Fibroblast of pulmonary artery (primary cell): ENCODE data around the gene SHTN1.

Source experiments
- DNase-seq: peaks from one replicate; pipeline ENCODE4 v3.0.0-alpha.2; 2010; ENCODE audit warnings: low read depth
- H3K4me3 ChIP-seq: replicated peaks from 2 replicates; pipeline ENCODE4 v1.5.1; 2011; ENCODE audit warnings: low read depth, mild to moderate bottlenecking, control low read depth, low read length, moderate library complexity
- CTCF ChIP-seq: IDR thresholded peaks from 2 replicates; pipeline ENCODE4 v1.5.1; 2011; ENCODE audit warnings: mild to moderate bottlenecking, control low read depth, low read length, inconsistent platforms; ENCODE audit errors: missing control alignments

The SHTN1 gene

DNA sequence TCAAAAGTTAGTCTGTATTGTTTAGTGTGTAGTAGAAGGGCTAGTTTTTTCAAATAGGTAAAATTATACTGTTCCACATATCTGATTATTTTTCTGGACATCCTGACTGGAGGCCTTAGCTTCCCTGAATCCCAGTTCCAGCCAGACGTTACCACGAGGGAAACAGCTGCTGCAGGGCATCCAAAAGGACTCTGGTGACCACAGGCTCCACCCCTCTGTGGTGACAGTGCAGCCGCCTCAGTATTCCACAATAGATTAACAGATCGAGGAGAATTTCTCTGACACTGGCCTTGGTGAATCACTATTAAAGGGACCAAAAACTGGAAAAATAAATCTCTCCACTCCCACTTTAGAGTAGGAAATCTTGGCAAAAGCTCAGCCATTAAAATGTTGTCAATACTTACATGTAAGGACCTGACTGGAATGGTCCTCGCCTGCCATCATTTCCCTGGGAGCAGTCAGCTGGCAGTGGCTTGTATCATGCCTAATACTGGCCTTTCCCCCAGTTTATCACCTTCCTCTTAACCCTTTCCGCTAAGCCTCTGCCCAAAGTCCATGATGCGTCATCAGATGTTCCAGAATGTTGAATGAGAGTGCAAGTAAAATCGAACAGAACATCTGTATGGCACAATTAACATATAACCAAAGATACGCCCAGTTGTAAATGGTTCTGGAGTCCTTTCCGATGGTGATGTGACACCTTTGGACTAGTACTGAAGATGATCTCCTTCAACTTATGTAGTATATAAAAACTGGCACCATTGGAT is 124.1 kb downstream of the SHTN1 start:
- DNase-seq: no peak
- no peak for TF ChIP-seq CTCF
- no peak overlapping the region for H3K4me3 ChIP-seq

DNA sequence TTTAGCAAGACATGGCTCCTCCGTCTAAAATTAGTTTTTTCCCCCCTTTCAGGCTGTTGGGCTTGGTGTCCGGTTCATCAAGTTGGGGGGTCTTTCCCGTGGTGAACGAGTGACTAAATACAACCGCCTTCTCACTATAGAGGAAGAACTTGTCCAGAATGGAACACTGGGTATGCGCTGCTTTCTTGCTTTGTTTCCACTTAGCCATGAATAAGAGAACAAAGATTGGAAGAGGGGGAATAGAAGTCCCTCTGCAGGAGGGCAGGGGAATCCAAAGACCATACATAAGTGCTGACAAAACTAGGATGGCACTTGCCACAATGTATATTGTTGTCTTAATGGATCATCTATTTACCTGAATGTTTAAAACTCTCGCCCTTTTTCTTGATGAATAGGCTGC is 125.2 kb downstream of the SHTN1 start:
- no peak overlapping the region for H3K4me3 ChIP-seq
- TF ChIP-seq CTCF: no peak
- no peak for DNase-seq

- H3K4me3 ChIP-seq: no peak overlapping the region
- no peak for DNase-seq
- no peak for TF ChIP-seq CTCF
Measured at GRCh38 chr10:116878123-116878522, 126.9 kb downstream of the SHTN1 start.

DNA sequence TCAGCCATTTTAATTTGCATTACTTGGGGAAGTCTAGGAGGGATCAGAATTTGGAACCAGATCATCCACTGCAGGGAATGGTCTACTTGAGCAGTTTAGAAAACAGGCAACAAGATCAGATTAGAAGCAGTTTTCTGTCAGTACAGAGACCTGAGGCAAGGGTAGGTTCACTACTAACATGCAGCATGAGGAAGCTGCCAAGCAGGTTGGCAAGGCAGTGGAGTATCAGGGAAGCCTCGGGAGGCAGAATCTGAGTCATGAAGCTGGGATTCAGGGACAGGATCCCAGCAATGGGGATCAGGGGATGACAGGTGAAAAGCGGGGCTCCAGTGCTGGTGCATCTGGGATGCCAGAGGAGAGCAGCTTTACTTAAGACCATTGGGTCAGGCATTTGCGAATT is 127.6 kb downstream of the SHTN1 start:
- no peak overlapping the region for H3K4me3 ChIP-seq
- no peak for DNase-seq
- no peak for TF ChIP-seq CTCF

GRCh38 chr10:116875897-116876296 is 129.1 kb downstream of the SHTN1 start:
- H3K4me3 ChIP-seq: no peak overlapping the region
- TF ChIP-seq CTCF: no peak
- DNase-seq: no peak

DNA sequence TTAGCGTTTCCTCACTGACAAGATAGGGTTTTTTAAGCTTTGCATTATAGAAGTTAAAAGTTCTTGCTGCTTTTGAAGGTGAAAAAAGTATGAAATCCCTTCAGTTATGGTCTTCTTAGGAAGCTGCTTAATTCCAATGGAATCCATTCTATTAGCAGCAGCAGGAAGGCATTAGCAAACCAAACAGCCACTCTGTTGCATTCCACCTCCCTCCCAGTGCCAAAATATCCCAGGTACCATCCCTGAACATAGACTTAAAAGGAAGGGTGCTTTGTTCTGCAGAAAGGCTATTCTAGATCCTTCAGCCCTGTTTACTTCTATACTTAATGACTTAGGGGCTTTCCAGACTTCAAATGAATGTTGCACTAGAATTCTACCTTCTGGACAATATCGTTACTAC is 131.9 kb downstream of the SHTN1 start:
- H3K4me3 ChIP-seq: no peak overlapping the region
- no peak for TF ChIP-seq CTCF
- no peak for DNase-seq

DNA sequence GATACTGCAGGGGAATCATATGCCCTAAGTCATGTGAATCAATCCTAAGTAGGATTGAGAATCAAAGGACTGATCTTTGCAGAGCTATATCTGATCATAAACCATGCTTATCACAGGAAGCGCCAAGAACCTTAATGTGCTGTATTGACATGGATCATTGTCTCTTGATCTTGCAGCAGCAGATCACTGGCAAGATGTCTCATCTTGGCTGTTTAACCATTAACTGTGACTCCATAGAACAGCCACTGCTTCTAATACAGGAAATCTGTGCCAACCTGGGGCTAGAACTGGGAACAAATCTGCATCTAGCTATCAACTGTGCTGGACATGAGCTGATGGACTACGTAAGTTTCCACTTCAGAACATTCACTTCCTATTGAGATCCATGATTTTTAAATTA is 134.0 kb downstream of the SHTN1 start:
- no peak for DNase-seq
- no peak for TF ChIP-seq CTCF
- H3K4me3 ChIP-seq: no peak overlapping the region
